Measurements from ENCODE around the gene S100PBP.
"Not testable (repeated sequence)": the region's sequence is repeated elsewhere in the genome, so short reads cannot be mapped to it uniquely, and the experiment has no call there.

S100PBP gene

GRCh38 chr1:32901823-32902534, 84.5 kb downstream of the S100PBP start:
- no peak for DNase-seq (ENCODE audit: low spot score)

DNA sequence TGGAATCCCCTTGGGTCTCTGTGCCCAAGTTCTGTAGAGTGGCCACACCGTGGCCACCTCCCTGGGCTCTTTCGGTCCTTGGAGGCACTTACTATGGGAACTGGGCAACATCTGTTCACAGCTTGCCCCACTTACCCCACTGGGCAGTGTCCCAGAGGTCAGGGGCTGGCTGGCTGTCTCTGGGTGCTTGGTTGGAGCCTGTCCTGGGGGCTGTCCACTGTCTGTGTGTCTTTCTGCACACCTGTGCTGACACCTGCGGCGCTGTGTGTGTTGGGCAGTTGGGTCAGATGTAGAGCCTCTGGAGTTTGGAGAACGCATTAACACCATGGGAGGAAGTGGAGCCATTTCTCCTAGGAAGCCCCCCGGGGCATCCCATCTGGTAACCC, 85.1 kb downstream of the S100PBP start:
- DNase-seq (ENCODE audit: low spot score): no peak

DNA sequence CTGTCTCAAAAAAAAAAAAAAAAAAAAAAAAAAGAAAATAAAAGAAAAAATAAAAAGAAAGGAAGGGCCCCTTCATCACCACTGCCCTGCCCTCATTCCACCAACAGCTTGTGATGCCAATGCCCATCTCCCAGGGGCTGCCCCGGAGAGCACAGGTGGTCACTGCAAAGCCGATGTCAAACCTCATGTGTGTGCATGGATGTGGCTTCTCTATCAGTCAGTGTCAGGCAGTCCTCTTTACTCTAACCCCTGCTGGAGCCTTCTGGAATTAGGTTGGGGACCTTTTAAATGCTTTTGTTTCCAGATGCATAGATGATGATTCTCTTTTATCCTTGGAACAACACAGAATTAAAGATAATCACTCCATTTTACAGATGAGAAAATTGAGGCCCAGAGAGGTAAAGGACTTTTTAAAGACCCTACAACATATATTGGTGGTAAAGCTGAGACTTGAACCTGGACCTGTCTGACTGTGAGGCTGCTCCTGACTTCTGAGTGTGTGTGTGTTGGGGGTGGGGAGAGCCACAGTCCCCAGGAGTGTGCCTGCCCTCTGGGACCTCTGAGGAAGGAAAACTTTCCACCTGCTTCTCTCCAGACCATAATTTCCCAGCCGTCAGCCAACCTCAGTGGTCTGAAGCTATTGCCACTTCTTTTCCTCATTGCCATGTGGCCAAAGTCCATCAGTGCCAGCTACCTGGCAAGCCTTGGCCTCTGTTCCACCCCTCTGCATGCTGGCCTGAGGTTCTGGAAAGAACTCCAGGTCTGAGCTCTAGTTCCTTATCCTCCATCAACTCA, 86.7 kb downstream of the S100PBP start:
- DNase-seq (ENCODE audit: low spot score): no peak

GRCh38 chr1:32904797-32905196, 87.3 kb downstream of the S100PBP start:
- DNase-seq (ENCODE audit: low spot score): no peak

GRCh38 chr1:32905588-32905987, 88.1 kb downstream of the S100PBP start:
- DNase-seq (ENCODE audit: low spot score): not testable (repeated sequence)

DNA sequence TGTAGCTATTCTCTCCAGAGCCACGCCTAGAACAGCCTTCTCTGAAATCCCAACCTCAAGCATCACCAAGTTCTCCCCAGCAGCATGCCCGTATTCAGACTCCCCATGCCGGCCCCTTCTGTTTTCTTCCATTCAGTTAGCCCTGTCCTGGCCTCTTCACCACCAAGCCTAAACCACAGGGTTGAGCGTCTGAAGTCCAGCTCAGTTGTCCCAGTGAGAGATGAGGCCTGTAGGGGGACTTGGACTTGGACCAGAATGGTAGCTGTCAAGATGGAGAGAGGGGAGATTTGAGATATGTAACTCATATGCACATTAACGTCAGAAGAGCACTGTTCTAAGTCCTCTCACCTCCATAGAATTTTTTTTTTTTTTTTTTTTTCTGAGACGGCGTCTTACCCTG, 89.2 kb downstream of the S100PBP start:
- DNase-seq (ENCODE audit: low spot score): no peak

DNA sequence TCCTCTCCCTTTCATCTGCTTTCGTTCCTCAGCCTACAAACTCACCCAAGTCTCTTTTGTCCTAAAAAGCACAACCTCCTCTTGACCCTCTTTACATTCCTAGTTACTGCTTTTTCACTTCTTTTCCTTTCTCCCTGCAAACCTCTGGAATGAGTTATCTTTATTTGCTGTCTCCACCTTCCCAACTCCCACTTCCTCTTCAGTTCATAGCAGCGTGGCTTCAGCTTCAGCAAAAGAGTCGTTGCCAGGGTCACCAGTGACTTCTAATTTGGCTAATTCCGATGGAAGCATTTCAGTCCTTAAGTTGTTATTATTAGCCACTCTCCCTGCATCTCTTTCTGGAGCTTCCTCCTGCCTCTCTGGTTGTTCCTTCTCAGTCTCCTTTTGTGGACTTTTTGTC, 90.0 kb downstream of the S100PBP start:
- no peak for DNase-seq (ENCODE audit: low spot score)
